Measurements from ENCODE around the gene ELOA2. TPM values are rescaled to one million over a fixed set of nuclear protein-coding genes. Genes with fewer than 3 reads are reported as not detected.
A peak's percentile ranks its signal among the peaks of the same experiment; 100 is the strongest.
"Not testable (repeated sequence)": the region's sequence is repeated elsewhere in the genome, so short reads cannot be mapped to it uniquely, and the experiment has no call there.

ELOA2 gene
- total RNA-seq, 2 experiments from 2014 or later: not detected

GRCh38 chr18:47036927-47037578 lies 1.6 kb upstream of the ELOA2 start:
- Histone ChIP-seq H3K36me3 (ENCODE audit: insufficient read depth, low read length) (no peaks in the 10 kb centered on the region), H2AFZ (ENCODE audit: low read length) (no peak overlapping the region), H3K4me2 (ENCODE audit: low read length) (0 out of 2 replicates have a peak overlapping the region, but pooled peaks have one; percentile 5), H3K27ac (ENCODE audit: low read depth, low read length, poor library complexity, severe bottlenecking) (no peak overlapping the region), H3K9me2 (ENCODE audit: insufficient read depth, low read length) (no peaks in the 10 kb centered on the region), H3K9me3 (ENCODE audit: low read length) (no peaks in the 10 kb centered on the region), H3K4me1 (ENCODE audit: insufficient read depth, low read length, poor library complexity, severe bottlenecking) (no peaks in the 10 kb centered on the region), H4K20me1 (ENCODE audit: insufficient read depth, low read length) (no peaks in the 10 kb centered on the region), H3K79me2 (ENCODE audit: insufficient read depth, low read depth, low read length) (no peaks in the 10 kb centered on the region), H3K4me3 (ENCODE audit: low read depth, low read length, poor library complexity, severe bottlenecking) (no peak overlapping the region)
- POLR2A ChIA-PET: no interaction called here
- intact Hi-C loops (cut with micrococcal nuclease; ENCODE audit: unreplicated experiment): no loop called here
- CTCF ChIA-PET (ENCODE audit: unreplicated experiment): no interaction called here
- BruUV-seq (replicated peaks): no TSS peak
- no peak for TF ChIP-seq CTCF (conservative IDR thresholded peaks at IDR 0.05; ENCODE audit: low read length)
- no peak for TF ChIP-seq EZH2phosphoT487 (IDR thresholded peaks at IDR 0.05; ENCODE audit: borderline replicate concordance, low read depth, low read length)
- no peak for DNase-seq (ENCODE audit: low spot score)

GRCh38 chr18:47036298-47036874 lies 965 bp upstream of the ELOA2 start:
- no peaks in the 10 kb centered on the region for H3K9me3 ChIP-seq (ENCODE audit: low read length)
- no peaks in the 10 kb centered on the region for H3K4me1 ChIP-seq (ENCODE audit: insufficient read depth, low read length, poor library complexity, severe bottlenecking)
- no peaks in the 10 kb centered on the region for H3K79me2 ChIP-seq (ENCODE audit: insufficient read depth, low read depth, low read length)
- POLR2A ChIA-PET: no interaction called here
- no peaks in the 10 kb centered on the region for H3K36me3 ChIP-seq (ENCODE audit: insufficient read depth, low read length)
- no peak overlapping the region for H3K4me3 ChIP-seq (ENCODE audit: low read depth, low read length, poor library complexity, severe bottlenecking)
- intact Hi-C loops (cut with micrococcal nuclease; ENCODE audit: unreplicated experiment): no loop called here
- no TSS peak for BruUV-seq (replicated peaks)
- no peaks in the 10 kb centered on the region for H4K20me1 ChIP-seq (ENCODE audit: insufficient read depth, low read length)
- H3K4me2 ChIP-seq (ENCODE audit: low read length): no peak overlapping the region
- no peak for TF ChIP-seq EZH2phosphoT487 (IDR thresholded peaks at IDR 0.05; ENCODE audit: borderline replicate concordance, low read depth, low read length)
- TF ChIP-seq CTCF (conservative IDR thresholded peaks at IDR 0.05; ENCODE audit: low read length): peak; percentile 75
- H2AFZ ChIP-seq (ENCODE audit: low read length): no peak overlapping the region
- no peak overlapping the region for H3K27ac ChIP-seq (ENCODE audit: low read depth, low read length, poor library complexity, severe bottlenecking)
- CTCF ChIA-PET (ENCODE audit: unreplicated experiment): no interaction called here
- no peaks in the 10 kb centered on the region for H3K9me2 ChIP-seq (ENCODE audit: insufficient read depth, low read length)
- peak; percentile 11 for DNase-seq (ENCODE audit: low spot score)

GRCh38 chr18:47034591-47034990 lies 830 bp downstream of the ELOA2 start:
- H3K36me3 ChIP-seq (ENCODE audit: insufficient read depth, low read length); intact Hi-C loops (cut with micrococcal nuclease; ENCODE audit: unreplicated experiment); BruUV-seq (replicated peaks); CTCF ChIA-PET (ENCODE audit: unreplicated experiment); H2AFZ ChIP-seq (ENCODE audit: low read length); DNase-seq (ENCODE audit: low spot score); H3K9me2 ChIP-seq (ENCODE audit: insufficient read depth, low read length); H3K4me1 ChIP-seq (ENCODE audit: insufficient read depth, low read length, poor library complexity, severe bottlenecking); H4K20me1 ChIP-seq (ENCODE audit: insufficient read depth, low read length); H3K79me2 ChIP-seq (ENCODE audit: insufficient read depth, low read depth, low read length); H3K4me2 ChIP-seq (ENCODE audit: low read length); POLR2A ChIA-PET; H3K9me3 ChIP-seq (ENCODE audit: low read length); H3K27ac ChIP-seq (ENCODE audit: low read depth, low read length, poor library complexity, severe bottlenecking); H3K4me3 ChIP-seq (ENCODE audit: low read depth, low read length, poor library complexity, severe bottlenecking): not testable (repeated sequence)
